Psoas muscle (tissue), 8 donors: ENCODE data around the gene PTGES3. TPM values are rescaled to one million over a fixed set of nuclear protein-coding genes. Genes with fewer than 3 reads are reported as not detected.
A peak's percentile ranks its signal among the peaks of the same experiment; 100 is the strongest.

Source experiments
- ATAC-seq, 4 donors: fragments of 200-7000 bp; cut with Tn5 transposase; one replicate each; pipeline ENCODE4 v1.9.1; 2020; ENCODE audit warnings: moderate library complexity in 3 of 4, mild to moderate bottlenecking in 2 of 4
- DNase-seq, 2 donors: peaks; one replicate each; pipeline ENCODE4 v3.0.0-alpha.2; 2020
- H3K27ac ChIP-seq: fragments of 200-600 bp; one replicate; pipeline ENCODE4 v1.8.0; 2022
- H3K27me3 ChIP-seq, 3 donors: fragments of 200-600 bp in 1 of 3; one replicate each; pipeline versions ENCODE4 v1.6.1 to v1.8.0; 2013 to 2022; ENCODE audit warnings: low read length in 2 of 3, mild to moderate bottlenecking in 2 of 3, moderate library complexity in 1 of 3; ENCODE audit not compliant: insufficient read depth in 3 of 3
- H3K36me3 ChIP-seq, 2 donors: fragments of 200-600 bp in 1 of 2; one replicate each; pipeline versions ENCODE4 v1.6.1 to v1.8.0; 2013 to 2022; ENCODE audit warnings: low read depth in 1 of 2, mild to moderate bottlenecking in 1 of 2, moderate library complexity in 1 of 2; ENCODE audit not compliant: insufficient read depth in 1 of 2
- H3K4me1 ChIP-seq: fragments of 200-600 bp; one replicate; pipeline ENCODE4 v1.8.0; 2022
- H3K4me3 ChIP-seq: fragments of 200-600 bp; one replicate; pipeline ENCODE4 v1.8.0; 2022; ENCODE audit warnings: mild to moderate bottlenecking
- H3K9me3 ChIP-seq: fragments of 200-600 bp; one replicate; pipeline ENCODE4 v1.8.0; 2022
- CTCF ChIP-seq: fragments of 200-600 bp; IDR thresholded peaks from one replicate; pipeline ENCODE4 v1.8.0; 2022; ENCODE audit warnings: antibody characterized with exemption
- WGBS, 3 donors: extraction: QIAGEN DNeasy Blood & Tissue Kit; methylation state at CpG; one replicate each; pipeline versions ENCODE4 v1.1.6 to v1.1.7; 2013; 5-methylcytosine and 5-hydroxymethylcytosine counted together
- intact Hi-C, 2 donors: fragments of 100-400 bp; cut with DNase I; formaldehyde crosslinking; loops; one replicate each; pipeline versions ENCODE4 v1.11.0 to v1.14.2; 2022
- polyA plus RNA-seq, 3 donors: library from polyadenylated mRNA; stranded (reverse); fragments of 200-250 nt; gene quantifications; one replicate each; pipeline ENCODE4 v1.2.3, GENCODE V29; 2013
- total RNA-seq, 4 donors: library from RNA; stranded (reverse); fragmentation: NEBNext Ultra II Directional in 2 of 4; extraction: Animal tissue kit (Norgen Biotek cat#: 25700) in 2 of 4; gene quantifications; one replicate each; pipeline versions ENCODE4 v1.2.1 to v1.2.4, GENCODE V29; 2021 to 2023
- donor health status: healthy with polysubstance abuse.
- donor health status: DM: no; HTN: no; CAD: no; lungs with moderate emphysema.
- donor health status: Bipolar disorder and iron deficiency.
- donor health status: healthy.
- donor health status: DM: yes; HTN: yes; CAD: no.
- donor health status: DM: no; HTN: no; CAD: no.
- donor health status: DM: no; HTN: no; CAD: no.
- donor health status: DM: yes; HTN: yes; CAD: no.

Gene PTGES3
- total and polyA plus RNA-seq, 7 donors, result 118 to 253 (median 153) TPM

DNA sequence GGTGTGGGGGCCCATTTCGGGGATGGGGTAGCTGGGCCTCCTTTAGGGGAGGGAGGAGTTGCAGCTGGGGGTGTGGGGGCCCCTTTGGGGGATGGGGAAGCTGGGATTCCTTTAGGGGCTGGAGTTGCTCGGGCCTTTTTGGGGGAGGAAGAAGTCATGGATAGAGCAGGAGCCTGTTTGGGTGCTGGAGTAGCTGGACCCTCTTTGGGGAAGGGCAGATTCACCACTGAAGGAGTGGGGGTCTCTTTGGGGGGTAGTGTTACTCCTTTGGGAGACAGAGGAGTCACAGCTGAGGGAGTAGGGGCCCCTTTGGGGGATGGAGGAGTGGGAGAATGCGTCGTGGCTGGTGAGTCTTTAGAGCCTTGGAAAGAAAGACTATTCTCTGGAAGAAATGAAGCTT, 30.6 kb upstream of the PTGES3 start:
- Histone ChIP-seq H3K27me3 (no peaks in the 10 kb centered on the region), H3K36me3 (peaks cover 5 to 68% of the 10 kb centered on the region in 2 donors), H3K4me3 (no peak overlapping the region), H3K4me1 (peaks cover 87% of the 10 kb centered on the region), H3K9me3 (no peaks in the 10 kb centered on the region), H3K27ac (peak overlapping the region; percentile 93)
- WGBS, 3 donors, result 51 to 63% (median 56%) methylated on average over 4 of the region's 4 CpGs
- ATAC-seq, result no peak
- DNase-seq, result no peak
- intact Hi-C loops, result no loop called here
- no peak for TF ChIP-seq CTCF

- H3K4me3 ChIP-seq, result no peak overlapping the region
- H3K9me3 ChIP-seq, result no peaks in the 10 kb centered on the region
- no peak for TF ChIP-seq CTCF
- WGBS, 3 donors, result 77 to 100% methylated on average over 1 of the region's 1 CpG; no CpG with 5 or more reads in 1 of the 3 donors
- H3K27ac ChIP-seq, result no peak overlapping the region
- no peak for ATAC-seq
- intact Hi-C loops, result no loop called here
- H3K27me3 ChIP-seq, result no peaks in the 10 kb centered on the region
- H3K36me3 ChIP-seq, result peaks cover 7 to 73% of the 10 kb centered on the region in 2 donors
- DNase-seq, result no peak
- H3K4me1 ChIP-seq, result peaks cover 87% of the 10 kb centered on the region
Measured at GRCh38 chr12:56718149-56718548, 30.1 kb upstream of the PTGES3 start.

- no peaks in the 10 kb centered on the region for H3K27me3 ChIP-seq
- H3K4me3 ChIP-seq, result peak overlapping the region; percentile 6
- H3K27ac ChIP-seq, result peak overlapping the region; percentile 46
- WGBS, 3 donors, result 78 to 92% (median 79%) methylated on average over 3 to 4 of the region's 4 CpGs
- H3K4me1 ChIP-seq, result peaks cover 84% of the 10 kb centered on the region
- H3K36me3 ChIP-seq, result peaks cover 15 to 75% of the 10 kb centered on the region in 2 donors
- intact Hi-C loops, result no loop called here
- H3K9me3 ChIP-seq, result no peaks in the 10 kb centered on the region
- no peak for ATAC-seq
- DNase-seq, result no peak
- TF ChIP-seq CTCF, result no peak
Measured at GRCh38 chr12:56716933-56717880, 29.1 kb upstream of the PTGES3 start.

- Histone ChIP-seq H3K4me1 (peaks cover 78% of the 10 kb centered on the region), H3K36me3 (peaks cover 15 to 75% of the 10 kb centered on the region in 2 donors), H3K9me3 (no peaks in the 10 kb centered on the region), H3K27ac (peak overlapping the region; percentile 83), H3K27me3 (no peaks in the 10 kb centered on the region), H3K4me3 (peak overlapping the region; percentile 6)
- no peak for TF ChIP-seq CTCF
- intact Hi-C loops, result no loop called here
- ATAC-seq, result no peak
- DNase-seq, result no peak
- WGBS, 3 donors, result 50 to 64% (median 58%) methylated on average over 1 of the region's 1 CpG
Measured at GRCh38 chr12:56716458-56716857, 28.4 kb upstream of the PTGES3 start.
